PC-3 (cell line): ENCODE measurements around the gene FBXO41. TPM values are rescaled to one million over a fixed set of nuclear protein-coding genes. Genes with fewer than 3 reads are reported as not detected.

Experiments used
- ATAC-seq: fragments of 200-7000 bp; cut with Tn5 transposase; 2 replicates; pipeline ENCODE4 v1.9.1; 2020; ENCODE audit warnings: mild to moderate bottlenecking, moderate library complexity
- BruUV-seq: library from RNA; stranded (reverse); fragments of 400-500 nt; replicated peaks from 2 replicates; lab custom pipeline; 2021; lab: Mats Ljungman, UMichigan
- CTCF ChIA-PET: fragments of 300-600 bp; sonication (Branson Sonifier 250); formaldehyde crosslinking; loops from one replicate; lab custom pipeline; 2022; ENCODE audit warnings: antibody characterized with exemption; lab: Charles Lee
- POLR2A ChIA-PET: fragments of 300-600 bp; sonication (Branson Sonifier 250); formaldehyde crosslinking; loops from one replicate; lab custom pipeline; 2022; ENCODE audit warnings: antibody characterized with exemption; ENCODE audit not compliant: unreplicated experiment; lab: Charles Lee
- DNase-seq: peaks from one replicate; pipeline ENCODE4 v3.0.0-alpha.2; 2015
- H2AFZ ChIP-seq: fragments of 300-600 bp; sonication (generic); 2 replicates; pipeline ENCODE4 v1.6.0; 2016; ENCODE audit warnings: antibody characterized with exemption, low read length
- H3F3A ChIP-seq: fragments of 300-600 bp; sonication (generic); one replicate; pipeline ENCODE4 v1.6.0; 2017; ENCODE audit warnings: antibody characterized with exemption, low read length, control low read depth, mild to moderate bottlenecking; ENCODE audit not compliant: unreplicated experiment
- H3K27ac ChIP-seq: fragments of 300-600 bp; sonication (generic); 2 replicates; pipeline ENCODE4 v1.5.1; 2016; ENCODE audit warnings: mild to moderate bottlenecking, low read length
- H3K27me3 ChIP-seq: fragments of 300-600 bp; sonication (generic); 2 replicates; pipeline ENCODE4 v1.6.1; 2016; ENCODE audit warnings: low read length, mixed read lengths
- H3K36me3 ChIP-seq: fragments of 300-600 bp; sonication (generic); 2 replicates; pipeline ENCODE4 v1.6.1; 2016; ENCODE audit warnings: low read depth, mixed run types, low read length, mixed read lengths
- H3K4me1 ChIP-seq: fragments of 300-600 bp; sonication (generic); 2 replicates; pipeline ENCODE4 v1.5.1; 2016; ENCODE audit warnings: low read length; ENCODE audit not compliant: insufficient read depth
- H3K4me2 ChIP-seq: fragments of 300-600 bp; sonication (generic); 2 replicates; pipeline ENCODE4 v1.6.0; 2016; ENCODE audit warnings: low read length
- H3K4me3 ChIP-seq: fragments of 300-600 bp; sonication (generic); 2 replicates; pipeline ENCODE4 v1.5.1; 2016; ENCODE audit warnings: mild to moderate bottlenecking, low read length, mixed read lengths
- H3K79me2 ChIP-seq: fragments of 300-600 bp; sonication (generic); 2 replicates; pipeline ENCODE4 v1.6.1; 2017; ENCODE audit warnings: low read length, mixed read lengths
- H3K9ac ChIP-seq: fragments of 300-600 bp; sonication (generic); 2 replicates; pipeline ENCODE4 v1.6.0; 2016; ENCODE audit warnings: mild to moderate bottlenecking, low read length
- H3K9me2 ChIP-seq: fragments of 300-600 bp; sonication (generic); replicated peaks from 2 replicates; pipeline ENCODE4 v1.6.1; 2016; ENCODE audit warnings: mixed run types, low read length, mixed read lengths
- H3K9me3 ChIP-seq: fragments of 300-600 bp; sonication (generic); 2 replicates; pipeline ENCODE4 v1.6.1; 2016; ENCODE audit warnings: low read length, mixed read lengths
- H4K20me1 ChIP-seq: fragments of 300-600 bp; sonication (generic); 2 replicates; pipeline ENCODE4 v1.6.1; 2016; ENCODE audit warnings: low read length, mixed read lengths
- CTCF ChIP-seq: fragments of 300-600 bp; sonication (generic); conservative IDR thresholded peaks from 2 replicates; pipeline ENCODE4 v1.5.1; 2017; ENCODE audit warnings: antibody characterized with exemption, low read depth, mild to moderate bottlenecking, low read length
- EZH2 ChIP-seq: fragments of 300-600 bp; sonication (generic); IDR thresholded peaks from one replicate; pipeline ENCODE4 v1.6.1; 2017; ENCODE audit warnings: antibody characterized with exemption, mild to moderate bottlenecking, low read length; ENCODE audit not compliant: unreplicated experiment
- EZH2phosphoT487 ChIP-seq: fragments of 300-600 bp; sonication (generic); IDR thresholded peaks from 2 replicates; pipeline ENCODE4 v1.6.1; 2018; ENCODE audit warnings: mild to moderate bottlenecking, antibody characterized with exemption, low read length, borderline replicate concordance
- intact Hi-C: fragments of 100-400 bp; cut with micrococcal nuclease; formaldehyde crosslinking; loops from 2 replicates; pipeline ENCODE4 v1.9.0; 2023
- total RNA-seq: library from RNA; depleted of rRNA; stranded (reverse); fragments of >200 nt; gene quantifications from 2 replicates; pipeline ENCODE4 v1.2.3, GENCODE V29; 2014

FBXO41 gene
- total RNA-seq, 1 experiment from 2014 or later = 4.2 TPM

- no peaks in the 10 kb centered on the region for H4K20me1 ChIP-seq
- ChIA-PET CTCF (no interaction called here), POLR2A (no interaction called here)
- H3F3A ChIP-seq = no peaks in the 10 kb centered on the region
- H3K27me3 ChIP-seq = no peaks in the 10 kb centered on the region
- no peak overlapping the region for H2AFZ ChIP-seq
- TF ChIP-seq CTCF (no peak), EZH2phosphoT487 (no peak), EZH2 (no peak)
- H3K9me2 ChIP-seq = no peaks in the 10 kb centered on the region
- H3K27ac ChIP-seq = no peak overlapping the region
- no peak overlapping the region for H3K4me3 ChIP-seq
- H3K9me3 ChIP-seq = no peaks in the 10 kb centered on the region
- H3K4me1 ChIP-seq = no peaks in the 10 kb centered on the region
- H3K9ac ChIP-seq = no peak overlapping the region
- ATAC-seq = peak; percentile 16; the same call in 1 of the 2 replicates
- H3K36me3 ChIP-seq = peaks cover 20% of the 10 kb centered on the region
- no peak for DNase-seq
- no peaks in the 10 kb centered on the region for H3K79me2 ChIP-seq
- BruUV-seq = no TSS peak
- intact Hi-C loops = no loop called here
- H3K4me2 ChIP-seq = no peak overlapping the region
These were observed 29.2 kb downstream of the FBXO41 start for GRCh38 chr2:73255007-73255644.

GRCh38 chr2:73254343-73255006 is 29.8 kb downstream of the FBXO41 start:
- intact Hi-C loops = no loop called here
- H3K27me3 ChIP-seq = no peaks in the 10 kb centered on the region
- no TSS peak for BruUV-seq
- no peak overlapping the region for H3K9ac ChIP-seq
- POLR2A ChIA-PET = no interaction called here
- no peaks in the 10 kb centered on the region for H3K9me2 ChIP-seq
- 0 out of 2 replicates have a peak, but pooled peaks cover 2% of the 10 kb centered on the region for H4K20me1 ChIP-seq
- no peak overlapping the region for H3K4me2 ChIP-seq
- no peaks in the 10 kb centered on the region for H3K79me2 ChIP-seq
- CTCF ChIA-PET = no interaction called here
- no peak overlapping the region for H3K4me3 ChIP-seq
- DNase-seq (no peak), ATAC-seq (no peak)
- H2AFZ ChIP-seq = no peak overlapping the region
- H3F3A ChIP-seq = no peaks in the 10 kb centered on the region
- peaks cover 27% of the 10 kb centered on the region for H3K36me3 ChIP-seq
- TF ChIP-seq CTCF (no peak), EZH2 (no peak), EZH2phosphoT487 (no peak)
- no peaks in the 10 kb centered on the region for H3K9me3 ChIP-seq
- no peaks in the 10 kb centered on the region for H3K4me1 ChIP-seq
- no peak overlapping the region for H3K27ac ChIP-seq

GRCh38 chr2:73253901-73254300 is 30.4 kb downstream of the FBXO41 start:
- Histone ChIP-seq H3K4me3 (no peak overlapping the region), H3K27me3 (no peaks in the 10 kb centered on the region), H4K20me1 (0 out of 2 replicates have a peak, but pooled peaks cover 4% of the 10 kb centered on the region), H3K9me2 (no peaks in the 10 kb centered on the region), H3K4me2 (no peak overlapping the region), H3K9ac (no peak overlapping the region), H3K9me3 (no peaks in the 10 kb centered on the region), H3K36me3 (peaks cover 33% of the 10 kb centered on the region), H3K27ac (no peak overlapping the region), H3K79me2 (no peaks in the 10 kb centered on the region), H3F3A (no peaks in the 10 kb centered on the region), H2AFZ (no peak overlapping the region), H3K4me1 (no peaks in the 10 kb centered on the region)
- DNase-seq = no peak
- ChIA-PET CTCF (no interaction called here), POLR2A (no interaction called here)
- ATAC-seq = peak; percentile 14; the same call in 1 of the 2 replicates
- TF ChIP-seq EZH2phosphoT487 = no peak
- TF ChIP-seq EZH2 = no peak
- TF ChIP-seq CTCF = no peak
- BruUV-seq = no TSS peak
- intact Hi-C loops = no loop called here
